Epithelial cell of proximal tubule (primary cell): ENCODE measurements around the gene SUSD3. TPM values are rescaled to one million over a fixed set of nuclear protein-coding genes. Genes with fewer than 3 reads are reported as not detected.

Experiments
- DNase-seq: peaks from one replicate; pipeline ENCODE4 v3.0.0-alpha.2; 2011; ENCODE audit warnings: low read depth
- H3K4me3 ChIP-seq: 2 replicates; pipeline ENCODE4 v1.5.1; 2011; ENCODE audit warnings: low read depth, mild to moderate bottlenecking, low read length
- CTCF ChIP-seq: conservative IDR thresholded peaks from 2 replicates; pipeline ENCODE4 v1.5.1; 2012; ENCODE audit warnings: low read depth, mild to moderate bottlenecking, low read length
- total RNA-seq: library from RNA; depleted of rRNA; stranded (reverse); fragments of >200 nt; gene quantifications from 2 replicates; pipeline ENCODE4 v1.2.3, GENCODE V29; 2015

Gene SUSD3
- total RNA-seq, 1 donor from 2014 or later: 2.9 TPM

DNA sequence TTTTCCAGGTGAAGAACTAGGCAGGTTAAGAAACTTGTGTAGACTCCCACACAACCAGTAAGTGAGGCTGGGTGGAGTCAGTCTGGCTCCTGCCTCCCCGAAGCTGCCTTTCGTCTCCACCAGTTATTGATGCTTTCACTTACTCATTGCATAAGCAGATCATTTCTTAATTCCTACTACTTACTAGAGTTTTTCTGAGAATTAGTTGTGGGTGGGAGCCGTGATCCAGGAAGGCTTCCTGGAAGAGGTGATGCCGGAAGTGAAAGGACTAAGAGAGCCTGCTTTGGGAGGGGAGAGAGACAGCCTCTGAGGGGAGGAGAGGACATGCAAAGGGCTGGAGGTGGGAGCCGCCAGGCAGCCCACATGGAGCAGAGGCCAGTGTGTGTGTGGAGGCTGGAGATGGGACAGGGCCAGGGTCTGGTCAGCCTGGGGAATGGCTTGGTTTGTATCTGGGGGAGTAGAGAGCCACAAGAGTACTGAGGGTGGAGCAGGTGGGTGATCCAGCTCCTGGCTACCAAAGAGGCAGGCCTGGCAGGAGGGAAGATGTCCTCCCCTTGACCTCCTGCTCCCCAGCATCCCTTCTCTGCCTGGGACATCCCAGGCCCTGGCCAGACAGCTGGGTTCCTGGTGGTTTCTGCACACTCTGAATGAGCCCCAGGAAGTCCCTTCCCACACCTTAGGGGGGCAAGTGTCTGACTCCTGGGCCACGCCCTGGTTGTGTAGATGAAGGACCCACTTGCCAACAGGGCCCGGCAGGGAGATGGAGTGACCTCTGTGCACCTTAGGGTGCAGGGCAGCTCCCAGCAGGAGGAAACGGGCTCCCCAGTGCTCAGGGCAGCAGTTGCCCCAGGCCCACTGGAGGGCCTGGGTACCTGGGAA, 25.3 kb downstream of the SUSD3 start:
- no peak overlapping the region for H3K4me3 ChIP-seq
- no peak for DNase-seq
- TF ChIP-seq CTCF: no peak

GRCh38 chr9:93084471-93084881, 26.0 kb downstream of the SUSD3 start:
- no peak for DNase-seq
- TF ChIP-seq CTCF: no peak
- H3K4me3 ChIP-seq: no peak overlapping the region

GRCh38 chr9:93085676-93086075, 27.2 kb downstream of the SUSD3 start:
- no peak overlapping the region for H3K4me3 ChIP-seq
- TF ChIP-seq CTCF: no peak
- DNase-seq: no peak

DNA sequence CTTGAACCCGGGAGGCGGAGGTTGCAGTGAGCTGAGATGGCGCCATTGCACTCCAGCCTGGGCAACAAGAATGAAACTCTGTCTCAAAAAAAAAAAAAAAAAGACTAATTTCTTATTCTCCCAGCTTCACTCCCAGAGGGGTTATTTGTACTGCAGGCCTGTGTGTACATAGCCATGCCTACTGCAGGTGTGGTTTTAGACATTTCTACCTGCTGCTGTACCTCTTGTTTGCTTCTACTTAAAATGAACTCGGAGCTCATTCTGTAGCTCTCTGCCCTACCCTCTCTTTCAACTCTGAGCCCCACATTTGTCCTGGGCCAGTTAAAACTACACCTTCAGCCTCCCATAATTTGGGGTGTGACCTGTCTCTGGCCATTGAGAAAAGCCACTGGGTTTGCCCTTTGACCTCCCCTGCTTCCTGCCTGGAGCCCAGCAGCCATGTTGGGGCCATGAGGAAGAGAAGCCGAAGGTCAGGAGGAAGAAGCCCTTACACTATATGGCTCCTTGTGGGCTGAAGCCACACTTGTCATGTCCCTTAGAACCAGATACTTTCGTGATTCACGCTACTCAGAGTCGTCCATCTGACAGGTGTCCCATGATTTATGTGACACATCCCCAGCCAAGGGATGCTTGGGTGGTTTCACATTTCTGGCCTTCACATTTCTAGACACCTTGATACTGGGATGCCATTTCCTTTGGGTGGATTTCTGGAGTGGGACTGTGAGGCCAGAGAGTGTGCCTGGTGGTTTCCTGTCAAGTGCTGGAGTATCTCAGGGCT, 28.1 kb downstream of the SUSD3 start:
- DNase-seq: no peak
- TF ChIP-seq CTCF: no peak
- no peak overlapping the region for H3K4me3 ChIP-seq

GRCh38 chr9:93087971-93088655, 29.6 kb downstream of the SUSD3 start:
- no peak for TF ChIP-seq CTCF
- H3K4me3 ChIP-seq: no peak overlapping the region
- no peak for DNase-seq

DNA sequence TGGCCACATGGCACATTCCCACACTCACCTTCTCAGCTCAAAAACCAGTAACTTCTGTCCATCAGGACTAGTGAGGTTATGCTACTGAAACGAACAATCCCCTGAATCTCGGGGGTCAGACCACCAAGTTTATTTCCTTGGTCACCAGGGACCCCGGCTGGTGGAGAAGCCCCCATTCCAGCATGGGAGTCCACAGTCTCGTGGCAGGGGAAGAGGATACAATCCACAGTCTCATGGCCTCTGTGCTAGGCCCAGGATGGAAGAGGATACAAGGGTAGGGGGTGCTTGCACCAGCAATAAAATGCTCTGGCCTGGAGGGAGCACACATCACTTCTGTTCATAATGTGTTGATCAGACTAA, 30.1 kb downstream of the SUSD3 start:
- no peak overlapping the region for H3K4me3 ChIP-seq
- no peak for TF ChIP-seq CTCF
- no peak for DNase-seq
